HG02981 (cell line): ENCODE results near the gene ANKRD44.
"Not testable (repeated sequence)": the region's sequence is repeated elsewhere in the genome, so short reads cannot be mapped to it uniquely, and the experiment has no call there.

Experiments used
- ATAC-seq: cut with Tn5 transposase; IDR thresholded peaks from one replicate; pipeline ENCODE4 v1.9.1; 2021; ENCODE audit warnings: mild to moderate bottlenecking, moderate library complexity; ENCODE audit not compliant: unreplicated experiment

The ANKRD44 gene

GRCh38 chr2:197294260-197294659, 16.3 kb downstream of the ANKRD44 start:
- ATAC-seq: peak; percentile 43

- peak; percentile 34 for ATAC-seq
These were observed 17.1 kb downstream of the ANKRD44 start for GRCh38 chr2:197293252-197294007.

GRCh38 chr2:197292619-197293018, 18.0 kb downstream of the ANKRD44 start:
- ATAC-seq: peak; percentile 30

- not testable (repeated sequence) for ATAC-seq
These were observed 23.0 kb downstream of the ANKRD44 start for GRCh38 chr2:197287596-197287932.

GRCh38 chr2:197286805-197287595, 23.6 kb downstream of the ANKRD44 start:
- peak; percentile 87 for ATAC-seq

GRCh38 chr2:197285361-197285760, 25.2 kb downstream of the ANKRD44 start:
- no peak for ATAC-seq

GRCh38 chr2:197284956-197285355, 25.6 kb downstream of the ANKRD44 start:
- no peak for ATAC-seq

GRCh38 chr2:197281421-197281820, 29.2 kb downstream of the ANKRD44 start:
- no peak for ATAC-seq

- ATAC-seq: no peak
These were observed 30.4 kb downstream of the ANKRD44 start for GRCh38 chr2:197280015-197280702.

- no peak for ATAC-seq
These were observed 31.5 kb downstream of the ANKRD44 start for GRCh38 chr2:197278799-197279763.

GRCh38 chr2:197277794-197278193, 32.8 kb downstream of the ANKRD44 start:
- ATAC-seq: no peak

- no peak for ATAC-seq
These were observed 34.4 kb downstream of the ANKRD44 start for GRCh38 chr2:197276156-197276555.

- ATAC-seq: no peak
These were observed 35.6 kb downstream of the ANKRD44 start for GRCh38 chr2:197274937-197275336.

GRCh38 chr2:197274349-197274748, 36.2 kb downstream of the ANKRD44 start:
- ATAC-seq: no peak

- ATAC-seq: no peak
These were observed 37.1 kb downstream of the ANKRD44 start for GRCh38 chr2:197273485-197273884.

- no peak for ATAC-seq
These were observed 40.0 kb downstream of the ANKRD44 start for GRCh38 chr2:197270601-197271000.

GRCh38 chr2:197269815-197270214, 40.8 kb downstream of the ANKRD44 start:
- ATAC-seq: no peak

GRCh38 chr2:197268786-197269584, 41.6 kb downstream of the ANKRD44 start:
- peak; percentile 71 for ATAC-seq

- ATAC-seq: no peak
These were observed 44.1 kb downstream of the ANKRD44 start for GRCh38 chr2:197266477-197266876.

- ATAC-seq: no peak
These were observed 44.7 kb downstream of the ANKRD44 start for GRCh38 chr2:197265924-197266323.
